Activated naive CD8-positive, alpha-beta T cell treated with anti-CD3 and anti-CD28 coated beads, Interleukin-2, amount 10 ng/mL, durations not matched to agents 7 days and 5 days (primary cell): ENCODE results near the gene ELP1. TPM values are rescaled to one million over a fixed set of nuclear protein-coding genes. Genes with fewer than 3 reads are reported as not detected.

ENCODE experiments used
- ATAC-seq: fragments of 150-1000 bp; cut with Tn5 transposase; one replicate; pipeline ENCODE4 v1.10.0; 2021; ENCODE audit warnings: low read depth, moderate library complexity
- POLR2A ChIA-PET: fragments of 350-600 bp; sonication (Branson Sonifier 250); formaldehyde crosslinking; loops from one replicate; lab custom pipeline; 2021; ENCODE audit warnings: antibody characterized with exemption; lab: Charles Lee
- DNase-seq: peaks from one replicate; pipeline ENCODE4 v3.0.0; 2021
- H3K27ac Mint-ChIP-seq: one replicate; pipeline ENCODE4 v1.8.0; 2022; ENCODE audit warnings: mild to moderate bottlenecking, mixed read lengths
- H3K27me3 Mint-ChIP-seq: one replicate; pipeline ENCODE4 v1.8.0; 2022; ENCODE audit warnings: mild to moderate bottlenecking, moderate library complexity, mixed read lengths
- H3K36me3 Mint-ChIP-seq: one replicate; pipeline ENCODE4 v1.8.0; 2021; ENCODE audit warnings: mild to moderate bottlenecking, mixed read lengths
- H3K4me1 Mint-ChIP-seq: one replicate; pipeline ENCODE4 v1.8.0; 2021; ENCODE audit warnings: mixed read lengths
- H3K4me3 Mint-ChIP-seq: one replicate; pipeline ENCODE4 v1.8.0; 2022; ENCODE audit warnings: mild to moderate bottlenecking, moderate library complexity, mixed read lengths
- H3K9me3 Mint-ChIP-seq: one replicate; pipeline ENCODE4 v1.8.0; 2021; ENCODE audit warnings: mixed read lengths
- total RNA-seq, 2 experiments: library from RNA; stranded (reverse); gene quantifications; one replicate each; pipeline ENCODE4 v1.2.3, GENCODE V29; 2021

The ELP1 gene
- total RNA-seq, 2 experiments from 2014 or later, result 23.5 to 25.7 TPM

- Mint-ChIP-seq H3K36me3 (peaks cover 13% of the 10 kb centered on the region), H3K9me3 (no peaks in the 10 kb centered on the region), H3K27ac (no peak overlapping the region), H3K27me3 (no peaks in the 10 kb centered on the region), H3K4me3 (no peak overlapping the region), H3K4me1 (no peaks in the 10 kb centered on the region)
- POLR2A ChIA-PET, result no interaction called here
- ATAC-seq (no peak), DNase-seq (no peak)
These were observed 67.9 kb downstream of the ELP1 start for GRCh38 chr9:108866001-108866420.

GRCh38 chr9:108865037-108865436, 68.9 kb downstream of the ELP1 start:
- no peaks in the 10 kb centered on the region for H3K9me3 Mint-ChIP-seq
- H3K27me3 Mint-ChIP-seq, result no peaks in the 10 kb centered on the region
- H3K4me3 Mint-ChIP-seq, result no peak overlapping the region
- DNase-seq (no peak), ATAC-seq (no peak)
- peaks cover 7% of the 10 kb centered on the region for H3K36me3 Mint-ChIP-seq
- POLR2A ChIA-PET, result no interaction called here
- no peak overlapping the region for H3K27ac Mint-ChIP-seq
- no peaks in the 10 kb centered on the region for H3K4me1 Mint-ChIP-seq

- Mint-ChIP-seq H3K4me1 (no peaks in the 10 kb centered on the region), H3K4me3 (no peak overlapping the region), H3K36me3 (peaks cover 5% of the 10 kb centered on the region), H3K27me3 (no peaks in the 10 kb centered on the region), H3K27ac (no peak overlapping the region), H3K9me3 (no peaks in the 10 kb centered on the region)
- no peak for ATAC-seq
- DNase-seq, result no peak
- POLR2A ChIA-PET, result no interaction called here
These were observed 69.5 kb downstream of the ELP1 start for GRCh38 chr9:108864446-108864845.

- H3K9me3 Mint-ChIP-seq, result no peaks in the 10 kb centered on the region
- no peaks in the 10 kb centered on the region for H3K4me1 Mint-ChIP-seq
- H3K27ac Mint-ChIP-seq, result no peak overlapping the region
- peaks cover 1% of the 10 kb centered on the region for H3K36me3 Mint-ChIP-seq
- H3K27me3 Mint-ChIP-seq, result no peaks in the 10 kb centered on the region
- POLR2A ChIA-PET, result no interaction called here
- H3K4me3 Mint-ChIP-seq, result no peak overlapping the region
- DNase-seq (no peak), ATAC-seq (no peak)
These were observed 70.0 kb downstream of the ELP1 start for GRCh38 chr9:108863891-108864290.

- peaks cover 2% of the 10 kb centered on the region for H3K27me3 Mint-ChIP-seq
- H3K36me3 Mint-ChIP-seq, result no peaks in the 10 kb centered on the region
- POLR2A ChIA-PET, result no interaction called here
- no peaks in the 10 kb centered on the region for H3K9me3 Mint-ChIP-seq
- ATAC-seq (no peak), DNase-seq (no peak)
- no peaks in the 10 kb centered on the region for H3K4me1 Mint-ChIP-seq
- no peak within 1 kb of the TSS for H3K27ac Mint-ChIP-seq
- no peak within 1 kb of the TSS for H3K4me3 Mint-ChIP-seq
These were observed 71.9 kb downstream of the ELP1 start, which contains the start of gene ACTL7A for GRCh38 chr9:108861997-108862396. ACTL7A (plus strand) TSS chr9:108862266; CDS start chr9:108862323, 57 bp downstream.

- ATAC-seq (no peak), DNase-seq (no peak)
- H3K4me1 Mint-ChIP-seq, result no peaks in the 10 kb centered on the region
- no peaks in the 10 kb centered on the region for H3K9me3 Mint-ChIP-seq
- H3K4me3 Mint-ChIP-seq, result no peak overlapping the region
- H3K27me3 Mint-ChIP-seq, result peaks cover 2% of the 10 kb centered on the region
- POLR2A ChIA-PET, result no interaction called here
- no peaks in the 10 kb centered on the region for H3K36me3 Mint-ChIP-seq
- H3K27ac Mint-ChIP-seq, result no peak overlapping the region
These were observed 72.5 kb downstream of the ELP1 start for GRCh38 chr9:108861464-108861863.

GRCh38 chr9:108860764-108861163, 73.2 kb downstream of the ELP1 start:
- POLR2A ChIA-PET, result no interaction called here
- Mint-ChIP-seq H3K4me3 (no peak overlapping the region), H3K27ac (no peak overlapping the region), H3K27me3 (peaks cover 2% of the 10 kb centered on the region), H3K36me3 (no peaks in the 10 kb centered on the region), H3K4me1 (no peaks in the 10 kb centered on the region), H3K9me3 (no peaks in the 10 kb centered on the region)
- ATAC-seq, result no peak
- DNase-seq, result no peak

- POLR2A ChIA-PET, result no interaction called here
- H3K4me1 Mint-ChIP-seq, result no peaks in the 10 kb centered on the region
- no peaks in the 10 kb centered on the region for H3K9me3 Mint-ChIP-seq
- no peak for DNase-seq
- no peak overlapping the region for H3K4me3 Mint-ChIP-seq
- ATAC-seq, result no peak
- H3K27me3 Mint-ChIP-seq, result peaks cover 2% of the 10 kb centered on the region
- no peaks in the 10 kb centered on the region for H3K36me3 Mint-ChIP-seq
- H3K27ac Mint-ChIP-seq, result no peak overlapping the region
These were observed 73.6 kb downstream of the ELP1 start for GRCh38 chr9:108860354-108860753.

GRCh38 chr9:108859459-108860114, 74.3 kb downstream of the ELP1 start:
- Mint-ChIP-seq H3K9me3 (no peaks in the 10 kb centered on the region), H3K36me3 (no peaks in the 10 kb centered on the region), H3K27me3 (peaks cover 2% of the 10 kb centered on the region), H3K4me3 (no peak overlapping the region), H3K27ac (no peak overlapping the region), H3K4me1 (no peaks in the 10 kb centered on the region)
- no peak for ATAC-seq
- POLR2A ChIA-PET, result no interaction called here
- DNase-seq, result no peak

GRCh38 chr9:108857572-108857971, 76.4 kb downstream of the ELP1 start:
- ATAC-seq, result no peak
- Mint-ChIP-seq H3K4me3 (no peak overlapping the region), H3K9me3 (no peaks in the 10 kb centered on the region), H3K27ac (no peak overlapping the region), H3K36me3 (no peaks in the 10 kb centered on the region), H3K4me1 (no peaks in the 10 kb centered on the region), H3K27me3 (peaks cover 2% of the 10 kb centered on the region)
- no peak for DNase-seq
- POLR2A ChIA-PET, result no interaction called here

- Mint-ChIP-seq H3K4me1 (no peaks in the 10 kb centered on the region), H3K9me3 (no peaks in the 10 kb centered on the region), H3K27ac (no peak within 1 kb of the TSS), H3K4me3 (no peak within 1 kb of the TSS), H3K27me3 (peaks cover 2% of the 10 kb centered on the region), H3K36me3 (no peaks in the 10 kb centered on the region)
- POLR2A ChIA-PET, result no interaction called here
- ATAC-seq, result no peak
- DNase-seq, result no peak
These were observed 78.0 kb downstream of the ELP1 start, which contains the start of gene ACTL7B for GRCh38 chr9:108855888-108856287. ACTL7B (minus strand) TSS chr9:108855986; CDS start chr9:108855930, 56 bp downstream.

- ATAC-seq, result no peak
- Mint-ChIP-seq H3K4me3 (no peak overlapping the region), H3K4me1 (no peaks in the 10 kb centered on the region), H3K9me3 (no peaks in the 10 kb centered on the region), H3K27me3 (peaks cover 2% of the 10 kb centered on the region), H3K36me3 (no peaks in the 10 kb centered on the region), H3K27ac (no peak overlapping the region)
- no peak for DNase-seq
- POLR2A ChIA-PET, result no interaction called here
These were observed 78.4 kb downstream of the ELP1 start for GRCh38 chr9:108855529-108855886.

- no peak for ATAC-seq
- Mint-ChIP-seq H3K27me3 (peaks cover 2% of the 10 kb centered on the region), H3K9me3 (no peaks in the 10 kb centered on the region), H3K4me3 (no peak overlapping the region), H3K4me1 (no peaks in the 10 kb centered on the region), H3K27ac (no peak overlapping the region), H3K36me3 (no peaks in the 10 kb centered on the region)
- POLR2A ChIA-PET, result no interaction called here
- no peak for DNase-seq
These were observed 79.0 kb downstream of the ELP1 start for GRCh38 chr9:108854641-108855528.

GRCh38 chr9:108854094-108854493, 79.8 kb downstream of the ELP1 start:
- no peaks in the 10 kb centered on the region for H3K9me3 Mint-ChIP-seq
- DNase-seq, result no peak
- no peak overlapping the region for H3K4me3 Mint-ChIP-seq
- POLR2A ChIA-PET, result no interaction called here
- H3K36me3 Mint-ChIP-seq, result no peaks in the 10 kb centered on the region
- no peak for ATAC-seq
- no peak overlapping the region for H3K27ac Mint-ChIP-seq
- peaks cover 2% of the 10 kb centered on the region for H3K27me3 Mint-ChIP-seq
- no peaks in the 10 kb centered on the region for H3K4me1 Mint-ChIP-seq
